Lower leg skin (tissue), 4 donors: ENCODE results near the gene TES. TPM values are rescaled to one million over a fixed set of nuclear protein-coding genes. Genes with fewer than 3 reads are reported as not detected.

Source experiments
- DNase-seq, 2 donors: peaks; one replicate each; pipeline ENCODE4 v3.0.0-alpha.2; 2019; ENCODE audit warnings: low spot score in 2 of 2
- H3K4me3 ChIP-seq: fragments of 200-600 bp; sonication (generic); 2 replicates; pipeline ENCODE4 v1.5.1; 2017; ENCODE audit warnings: mild to moderate bottlenecking, low read depth; ENCODE audit not compliant: poor library complexity, severe bottlenecking
- POLR2A ChIP-seq, 2 donors: fragments of 450-650 bp; IDR thresholded peaks; one replicate each; pipeline ENCODE4 v1.6.1; 2016 to 2017; ENCODE audit warnings: antibody characterized with exemption in 2 of 2, mild to moderate bottlenecking in 1 of 2, moderate library complexity in 1 of 2
- WGBS, 2 donors: methylation state at CpG; one replicate each; pipeline ENCODE4 v1.1.5; 2018; 5-methylcytosine and 5-hydroxymethylcytosine counted together
- intact Hi-C: fragments of 100-400 bp; cut with DNase I; formaldehyde crosslinking; loops from one replicate; pipeline ENCODE4 v1.15.0; 2023; ENCODE audit warnings: low total_unique reads
- total RNA-seq, 4 donors: library from RNA; depleted of rRNA; stranded (reverse); fragments of >200 nt; gene quantifications; one replicate each; pipeline ENCODE4 v1.1.0, GENCODE V29; 2016
- TF ChIP-seq, protein P1 (sequence below), 3 donors: fragments of 450-650 bp; IDR thresholded peaks; one replicate each; pipeline ENCODE4 v1.5.1; 2016; ENCODE audit warnings: antibody characterized with exemption in 3 of 3, mild to moderate bottlenecking in 3 of 3, moderate library complexity in 2 of 3

TES gene
- total RNA-seq, 4 donors from 2014 or later = 34.1 to 61.5 (median 46.5) TPM

DNA sequence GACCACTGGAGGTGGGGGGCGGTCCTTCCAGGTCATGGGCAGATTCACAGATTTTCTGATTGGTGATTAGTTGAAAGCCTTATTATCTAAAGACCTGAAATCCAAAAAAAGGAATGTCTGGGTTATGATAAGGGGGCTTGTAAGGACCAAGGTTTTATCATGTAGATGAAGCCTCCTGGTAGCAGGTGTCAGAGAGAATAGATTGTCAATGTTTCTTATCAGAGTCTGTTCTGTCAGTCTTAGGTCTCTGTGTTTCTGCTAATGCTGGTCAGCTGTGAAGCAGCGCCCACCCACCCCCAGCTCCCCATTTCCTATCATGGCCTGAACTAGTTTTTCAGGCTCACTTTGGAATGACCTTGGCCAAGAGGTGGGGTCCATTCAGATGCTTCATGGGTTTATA, 21.2 kb downstream of the TES start:
- TF ChIP-seq, protein P1, sequence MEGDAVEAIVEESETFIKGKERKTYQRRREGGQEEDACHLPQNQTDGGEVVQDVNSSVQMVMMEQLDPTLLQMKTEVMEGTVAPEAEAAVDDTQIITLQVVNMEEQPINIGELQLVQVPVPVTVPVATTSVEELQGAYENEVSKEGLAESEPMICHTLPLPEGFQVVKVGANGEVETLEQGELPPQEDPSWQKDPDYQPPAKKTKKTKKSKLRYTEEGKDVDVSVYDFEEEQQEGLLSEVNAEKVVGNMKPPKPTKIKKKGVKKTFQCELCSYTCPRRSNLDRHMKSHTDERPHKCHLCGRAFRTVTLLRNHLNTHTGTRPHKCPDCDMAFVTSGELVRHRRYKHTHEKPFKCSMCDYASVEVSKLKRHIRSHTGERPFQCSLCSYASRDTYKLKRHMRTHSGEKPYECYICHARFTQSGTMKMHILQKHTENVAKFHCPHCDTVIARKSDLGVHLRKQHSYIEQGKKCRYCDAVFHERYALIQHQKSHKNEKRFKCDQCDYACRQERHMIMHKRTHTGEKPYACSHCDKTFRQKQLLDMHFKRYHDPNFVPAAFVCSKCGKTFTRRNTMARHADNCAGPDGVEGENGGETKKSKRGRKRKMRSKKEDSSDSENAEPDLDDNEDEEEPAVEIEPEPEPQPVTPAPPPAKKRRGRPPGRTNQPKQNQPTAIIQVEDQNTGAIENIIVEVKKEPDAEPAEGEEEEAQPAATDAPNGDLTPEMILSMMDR (IDR thresholded peaks at IDR 0.05) = no peak
- no peak for TF ChIP-seq POLR2A (IDR thresholded peaks at IDR 0.05)
- intact Hi-C loops = no loop called here
- DNase-seq = no peak
- 92 to 96% methylated on average over 2 of the region's 2 CpGs for WGBS, 2 donors
- H3K4me3 ChIP-seq = no peak overlapping the region

- no peak for DNase-seq
- H3K4me3 ChIP-seq = no peak overlapping the region
- intact Hi-C loops = no loop called here
- WGBS, 2 donors = 48 to 49% methylated on average over 1 of the region's 1 CpG
- TF ChIP-seq POLR2A (IDR thresholded peaks at IDR 0.05) = no peak
- TF ChIP-seq, protein P1 (IDR thresholded peaks at IDR 0.05) = no peak
Observed at GRCh38 chr7:116231949-116232348, 21.6 kb downstream of the TES start.

GRCh38 chr7:116232350-116232749, 22.0 kb downstream of the TES start:
- no peak for DNase-seq
- TF ChIP-seq POLR2A (IDR thresholded peaks at IDR 0.05) = no peak
- TF ChIP-seq, protein P1 (IDR thresholded peaks at IDR 0.05) = no peak
- intact Hi-C loops = no loop called here
- no peak overlapping the region for H3K4me3 ChIP-seq

GRCh38 chr7:116232920-116233319, 22.6 kb downstream of the TES start:
- no peak overlapping the region for H3K4me3 ChIP-seq
- WGBS, 2 donors = 60 to 70% methylated on average over 1 of the region's 1 CpG
- TF ChIP-seq POLR2A (IDR thresholded peaks at IDR 0.05) = no peak
- TF ChIP-seq, protein P1 (IDR thresholded peaks at IDR 0.05) = no peak
- no peak for DNase-seq
- intact Hi-C loops = no loop called here

GRCh38 chr7:116234517-116235200, 24.3 kb downstream of the TES start:
- intact Hi-C loops = loop anchor here (5.0 kb wide), 1 partner anchor 52 kb away; no protein-coding TSS in a partner anchor
- 94% methylated on average over 9 of the region's 9 CpGs for WGBS, 2 donors
- TF ChIP-seq, protein P1 (IDR thresholded peaks at IDR 0.05) = no peak
- TF ChIP-seq POLR2A (IDR thresholded peaks at IDR 0.05) = no peak

DNA sequence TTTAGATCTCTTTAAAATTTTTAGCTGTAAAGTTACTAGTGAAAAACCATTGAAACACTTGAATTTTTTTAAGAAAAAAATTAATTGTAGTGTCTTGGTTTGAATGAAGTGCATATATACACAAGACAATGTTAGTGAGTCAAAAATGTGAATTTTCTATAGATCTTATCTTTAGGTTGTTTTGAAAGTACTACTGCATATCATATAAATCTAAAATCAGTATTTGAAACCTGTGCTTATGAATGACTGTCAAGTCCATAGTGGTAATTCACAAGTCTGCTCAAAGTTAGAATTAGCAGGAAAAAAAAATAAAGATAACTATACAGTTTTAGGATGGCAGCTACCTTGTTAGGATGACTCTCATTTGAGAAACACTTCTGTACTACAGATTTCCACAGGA, 25.0 kb downstream of the TES start:
- intact Hi-C loops = loop anchor here (5.0 kb wide), 1 partner anchor 53 kb away; no protein-coding TSS in a partner anchor
- TF ChIP-seq, protein P1 (IDR thresholded peaks at IDR 0.05) = no peak
- TF ChIP-seq POLR2A (IDR thresholded peaks at IDR 0.05) = no peak
- DNase-seq = no peak
- no peak overlapping the region for H3K4me3 ChIP-seq

More at GRCh38 chr7:116234517-116235200, 24.3 kb downstream of the TES start:
- no peak for DNase-seq
- no peak overlapping the region for H3K4me3 ChIP-seq
